Keratinocyte (primary cell): ENCODE data around the gene URM1.

Source experiments
- CTCF ChIP-seq, 3 experiments: IDR thresholded peaks in 1 of 3; conservative IDR thresholded peaks in 1 of 3; optimal IDR thresholded peaks in 1 of 3; 2 replicates in 2 of 3; 3 replicates in 1 of 3; pipeline versions ENCODE3 to v1.5.1; 2011; ENCODE audit warnings: low read length in 3 of 3, mild to moderate bottlenecking in 3 of 3, moderate library complexity in 2 of 3, control low read depth in 1 of 3, inconsistent platforms in 1 of 3; ENCODE audit not compliant: insufficient read depth in 2 of 3; ENCODE audit errors: extremely low read depth in 1 of 3
- EZH2 ChIP-seq: IDR thresholded peaks from one replicate; pipeline ENCODE4 v1.6.1; 2012; ENCODE audit warnings: inconsistent platforms, mild to moderate bottlenecking, low read length, moderate library complexity

- no peak for TF ChIP-seq CTCF (optimal IDR thresholded peaks at IDR 0.05 in 1 of 3, IDR thresholded peaks at IDR 0.05 in 1 of 3, conservative IDR thresholded peaks at IDR 0.05 in 1 of 3; ENCODE audit: extremely low read depth in 1 of 3, insufficient read depth in 2 of 3, low read length in 3 of 3)
- no peak for TF ChIP-seq EZH2
These were observed 47.9 kb upstream of the URM1 start for GRCh38 chr9:128323212-128323730.
